Stomach (tissue), 4 donors: Measurements from ENCODE around the gene LSM14A.
"Not testable (repeated sequence)": the region's sequence is repeated elsewhere in the genome, so short reads cannot be mapped to it uniquely, and the experiment has no call there.

ENCODE experiments used
- POLR2A ChIP-seq, 4 donors: fragments of 450-650 bp; IDR thresholded peaks; one replicate each; pipeline ENCODE4 v1.6.1; 2016; ENCODE audit warnings: antibody characterized with exemption in 4 of 4, control low read depth in 2 of 4, mild to moderate bottlenecking in 1 of 4, moderate library complexity in 1 of 4
- POLR2AphosphoS5 ChIP-seq, 3 donors: sonication (generic); formaldehyde crosslinking; IDR thresholded peaks; one replicate each; pipeline ENCODE4 v1.6.1; 2016; ENCODE audit warnings: antibody characterized with exemption in 3 of 3

- TF ChIP-seq POLR2A, POLR2AphosphoS5 (IDR thresholded peaks at IDR 0.05): not testable (repeated sequence)
These were observed 2.7 kb upstream of the LSM14A start for GRCh38 chr19:34169475-34170199.
